Activated T-helper 17 cell treated with anti-CD3 and anti-CD28 coated beads, Interleukin-2, amount 50 U/mL, for 72 hours (primary cell): ENCODE measurements around the gene ZNF444. TPM values are rescaled to one million over a fixed set of nuclear protein-coding genes. Genes with fewer than 3 reads are reported as not detected.
"Not testable (repeated sequence)": the region's sequence is repeated elsewhere in the genome, so short reads cannot be mapped to it uniquely, and the experiment has no call there.

Experiments
- ATAC-seq: fragments of 150-1000 bp; cut with Tn5 transposase; replicated peaks from 2 replicates; pipeline ENCODE4 v1.10.0; 2021; ENCODE audit warnings: mild to moderate bottlenecking, moderate library complexity
- H3K27ac Mint-ChIP-seq: one replicate; pipeline ENCODE4 v1.8.0; 2022; ENCODE audit warnings: mixed read lengths
- H3K27me3 Mint-ChIP-seq: one replicate; pipeline ENCODE4 v1.8.0; 2022; ENCODE audit warnings: mixed read lengths
- H3K36me3 Mint-ChIP-seq: one replicate; pipeline ENCODE4 v1.8.0; 2022; ENCODE audit warnings: low read depth, mild to moderate bottlenecking, mixed read lengths
- H3K4me1 Mint-ChIP-seq: one replicate; pipeline ENCODE4 v1.8.0; 2022; ENCODE audit warnings: mixed read lengths
- H3K4me3 Mint-ChIP-seq: one replicate; pipeline ENCODE4 v1.8.0; 2022; ENCODE audit warnings: mild to moderate bottlenecking, mixed read lengths
- H3K9me3 Mint-ChIP-seq: one replicate; pipeline ENCODE4 v1.8.0; 2022; ENCODE audit warnings: mixed read lengths
- total RNA-seq, 2 donors: library from RNA; stranded (reverse); gene quantifications; one replicate each; pipeline ENCODE4 v1.2.3, GENCODE V29; 2022

ZNF444 gene
- total RNA-seq, 2 donors from 2014 or later: 22.8 to 29.2 TPM

DNA sequence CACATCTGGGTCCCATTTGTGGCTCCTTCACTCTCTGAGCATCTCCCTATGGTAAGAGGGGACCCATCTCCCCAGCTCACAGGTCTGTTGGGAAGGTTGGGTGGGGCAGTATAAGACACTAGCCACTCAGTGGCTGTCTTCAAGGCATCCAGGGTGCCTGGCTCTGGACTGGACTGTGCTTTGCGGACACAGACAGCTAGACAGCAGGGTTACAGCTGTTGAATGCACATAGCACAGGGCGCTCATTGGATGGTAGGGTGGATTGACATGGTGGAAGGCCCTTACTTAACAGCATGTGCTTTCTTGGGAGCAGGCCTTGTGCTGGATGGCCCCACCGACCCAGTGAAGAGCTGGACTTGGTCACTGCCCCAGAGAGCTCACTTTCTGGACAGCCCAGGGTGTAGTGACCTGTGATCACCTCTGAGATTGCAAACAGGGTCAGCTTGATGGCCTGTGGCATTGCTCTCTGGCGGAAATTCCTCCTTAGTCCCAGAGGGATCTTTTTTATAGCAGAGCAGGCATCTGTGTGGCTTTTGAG lies 1.9 kb downstream of the ZNF444 start:
- Mint-ChIP-seq H3K4me1 (peaks cover 21% of the 10 kb centered on the region), H3K4me3 (peak overlapping the region; percentile 98), H3K27ac (peak overlapping the region; percentile 52), H3K36me3 (peaks cover 17% of the 10 kb centered on the region), H3K27me3 (no peaks in the 10 kb centered on the region), H3K9me3 (no peaks in the 10 kb centered on the region)
- ATAC-seq: no peak

DNA sequence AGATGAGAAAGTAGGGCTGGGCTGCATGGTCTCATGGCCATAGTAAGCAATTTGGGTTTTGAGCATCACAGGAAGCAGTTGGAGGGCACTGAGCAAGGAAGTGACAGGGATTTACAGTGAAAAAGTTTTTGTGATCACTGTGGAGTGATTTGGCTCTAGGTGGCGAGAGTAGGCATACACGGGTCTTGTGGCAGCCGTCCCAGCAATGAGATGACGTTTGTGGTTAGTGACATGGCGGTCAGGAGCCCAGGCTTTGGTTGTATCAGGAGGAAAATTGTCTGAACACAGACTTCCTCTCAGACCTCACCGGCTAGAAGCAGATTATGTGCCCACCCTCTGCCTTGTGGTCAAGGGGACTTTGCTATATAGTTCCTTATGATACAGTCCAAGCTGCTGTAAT lies 3.3 kb downstream of the ZNF444 start:
- Mint-ChIP-seq H3K4me1 (peaks cover 21% of the 10 kb centered on the region), H3K27ac (peak overlapping the region; percentile 52), H3K36me3 (peaks cover 26% of the 10 kb centered on the region), H3K27me3 (no peaks in the 10 kb centered on the region), H3K4me3 (no peak overlapping the region), H3K9me3 (no peaks in the 10 kb centered on the region)
- ATAC-seq: no peak

DNA sequence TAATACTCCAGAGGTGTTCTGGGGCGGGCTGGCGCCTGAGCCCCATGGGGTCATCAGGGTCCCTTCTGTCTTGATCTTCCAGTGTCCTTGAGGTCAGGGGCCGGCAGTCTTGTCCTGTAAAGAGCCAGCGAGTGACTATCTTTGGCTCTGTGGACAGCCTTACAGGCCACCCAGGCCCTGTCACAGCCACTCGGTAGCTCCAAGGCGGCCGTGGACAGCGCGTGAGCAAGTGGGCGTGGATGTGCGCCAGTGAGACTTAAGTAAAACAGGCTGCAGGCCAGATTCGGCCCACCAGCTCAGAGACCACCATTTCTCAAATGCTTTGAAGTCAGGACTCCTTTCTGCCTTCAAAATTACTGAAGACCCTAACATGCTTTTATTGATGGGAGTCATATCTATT lies 3.7 kb downstream of the ZNF444 start:
- no peak for ATAC-seq
- Mint-ChIP-seq H3K27me3 (no peaks in the 10 kb centered on the region), H3K9me3 (no peaks in the 10 kb centered on the region), H3K27ac (no peak overlapping the region), H3K4me1 (peaks cover 20% of the 10 kb centered on the region), H3K36me3 (peaks cover 31% of the 10 kb centered on the region), H3K4me3 (no peak overlapping the region)

DNA sequence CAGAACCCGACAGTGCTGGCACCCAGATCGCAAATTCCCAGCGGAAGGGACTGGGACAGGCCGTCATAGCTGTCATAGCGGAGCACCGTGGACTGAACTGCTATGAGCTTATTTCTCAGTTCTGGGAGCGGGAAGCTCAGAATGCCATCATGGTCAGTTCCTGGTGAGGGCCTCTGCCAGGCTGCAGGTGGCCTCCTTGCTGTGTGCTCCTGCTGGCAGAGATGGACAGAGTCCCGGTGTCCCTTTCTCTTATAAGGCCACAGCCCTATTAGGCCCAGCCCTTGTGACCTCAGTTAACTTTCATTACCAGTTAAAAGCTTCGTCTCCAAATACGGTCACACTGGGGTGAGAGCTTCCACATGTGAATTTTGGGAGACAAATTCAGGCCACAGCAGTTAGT lies 4.6 kb downstream of the ZNF444 start:
- no peak overlapping the region for H3K27ac Mint-ChIP-seq
- H3K9me3 Mint-ChIP-seq: no peaks in the 10 kb centered on the region
- H3K4me1 Mint-ChIP-seq: peaks cover 18% of the 10 kb centered on the region
- no peak overlapping the region for H3K4me3 Mint-ChIP-seq
- H3K27me3 Mint-ChIP-seq: no peaks in the 10 kb centered on the region
- peaks cover 37% of the 10 kb centered on the region for H3K36me3 Mint-ChIP-seq
- ATAC-seq: no peak

DNA sequence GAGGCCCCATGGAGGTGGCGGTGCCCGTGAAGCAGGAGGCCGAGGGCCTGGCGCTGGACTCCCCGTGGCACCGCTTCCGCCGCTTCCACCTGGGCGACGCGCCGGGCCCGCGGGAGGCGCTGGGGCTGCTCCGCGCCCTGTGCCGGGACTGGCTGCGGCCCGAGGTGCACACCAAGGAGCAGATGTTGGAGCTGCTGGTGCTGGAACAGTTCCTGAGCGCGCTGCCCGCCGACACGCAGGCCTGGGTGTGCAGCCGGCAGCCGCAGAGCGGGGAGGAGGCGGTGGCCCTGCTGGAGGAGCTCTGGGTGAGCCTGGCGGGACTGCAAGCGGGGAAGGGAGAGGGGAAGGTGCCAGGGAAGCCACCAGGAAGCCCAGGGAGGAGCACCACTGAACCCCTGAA lies 5.8 kb downstream of the ZNF444 start:
- no peak for ATAC-seq
- Mint-ChIP-seq H3K27me3 (no peaks in the 10 kb centered on the region), H3K27ac (no peak overlapping the region), H3K4me3 (no peak overlapping the region), H3K4me1 (peaks cover 17% of the 10 kb centered on the region), H3K36me3 (peaks cover 34% of the 10 kb centered on the region), H3K9me3 (no peaks in the 10 kb centered on the region)

DNA sequence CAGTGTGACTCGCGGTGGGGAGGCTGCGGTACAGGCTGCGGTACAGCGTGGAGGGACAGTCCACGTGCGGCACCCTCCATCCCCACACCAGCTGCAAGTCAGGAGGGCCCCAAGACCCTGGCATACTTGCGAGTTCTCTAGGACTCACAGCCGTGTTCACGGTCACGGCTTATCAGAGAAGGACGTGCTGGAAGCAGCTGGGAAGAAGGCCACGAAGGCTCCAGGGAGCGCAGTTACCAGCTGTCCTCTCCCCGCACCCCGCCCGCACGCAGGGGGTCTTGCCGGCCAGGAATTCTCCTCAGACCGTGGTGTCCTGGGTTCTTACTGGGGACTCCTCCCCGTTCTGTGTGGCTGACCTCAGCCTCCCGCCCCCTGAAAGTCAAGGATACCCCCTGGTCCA lies 6.2 kb downstream of the ZNF444 start:
- no peak for ATAC-seq

DNA sequence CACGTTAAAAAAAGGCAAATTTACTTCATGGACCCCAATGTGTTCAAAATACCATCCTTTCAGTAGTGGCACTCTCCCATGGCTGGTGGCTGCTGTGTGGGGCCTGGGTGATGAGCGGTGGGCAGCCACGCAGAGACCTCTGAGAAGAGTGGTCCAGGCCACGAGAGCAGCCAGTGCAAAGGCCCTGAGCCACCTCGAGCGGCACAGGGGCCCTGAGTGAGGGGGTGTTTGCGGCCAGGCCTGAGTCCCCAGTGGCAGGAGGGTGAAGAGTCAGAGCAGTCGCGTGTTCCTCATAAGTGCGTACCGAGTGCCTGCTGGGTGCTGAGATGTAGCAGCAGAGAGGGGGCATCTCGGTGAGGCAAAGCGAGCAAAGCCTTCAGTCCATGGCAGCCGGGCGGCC lies 7.0 kb downstream of the ZNF444 start:
- Mint-ChIP-seq H3K4me3 (no peak overlapping the region), H3K27ac (no peak overlapping the region), H3K4me1 (peaks cover 15% of the 10 kb centered on the region), H3K36me3 (peaks cover 41% of the 10 kb centered on the region), H3K9me3 (no peaks in the 10 kb centered on the region), H3K27me3 (no peaks in the 10 kb centered on the region)
- no peak for ATAC-seq

More for the DNA sequence above, 6.2 kb downstream of the ZNF444 start:
- Mint-ChIP-seq H3K27me3 (no peaks in the 10 kb centered on the region), H3K4me1 (peaks cover 14% of the 10 kb centered on the region), H3K27ac (no peak overlapping the region), H3K4me3 (no peak overlapping the region), H3K9me3 (no peaks in the 10 kb centered on the region), H3K36me3 (peaks cover 34% of the 10 kb centered on the region)

DNA sequence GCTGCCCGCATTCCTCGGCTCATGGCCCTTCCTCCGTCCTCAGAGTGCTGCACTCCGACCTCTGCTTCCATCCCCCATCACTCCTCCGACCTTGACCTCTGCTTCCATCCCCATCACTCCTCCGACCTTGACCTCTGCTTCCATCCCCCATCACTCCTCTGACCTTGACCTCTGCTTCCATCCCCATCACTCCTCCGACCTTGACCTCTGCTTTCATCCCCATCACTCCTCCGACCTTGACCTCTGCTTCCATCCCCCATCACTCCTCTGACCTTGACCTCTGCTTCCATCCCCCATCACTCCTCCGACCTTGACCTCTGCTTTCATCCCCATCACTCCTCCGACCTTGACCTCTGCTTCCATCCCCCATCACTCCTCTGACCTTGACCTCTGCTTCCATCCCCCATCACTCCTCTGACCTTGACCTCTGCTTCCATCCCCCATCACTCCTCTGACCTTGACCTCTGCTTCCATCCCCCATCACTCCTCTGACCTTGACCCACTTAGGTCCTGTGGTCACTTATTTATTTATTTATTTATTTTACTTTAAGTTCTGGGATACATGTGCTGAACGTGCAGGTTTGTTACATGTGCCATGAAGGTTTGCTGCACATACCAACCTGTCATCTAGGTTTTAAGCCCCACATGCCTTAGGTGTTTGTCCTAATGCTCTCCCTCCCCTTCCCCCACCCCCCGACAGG lies 8.0 kb downstream of the ZNF444 start:
- H3K4me3 Mint-ChIP-seq: not testable (repeated sequence)

DNA sequence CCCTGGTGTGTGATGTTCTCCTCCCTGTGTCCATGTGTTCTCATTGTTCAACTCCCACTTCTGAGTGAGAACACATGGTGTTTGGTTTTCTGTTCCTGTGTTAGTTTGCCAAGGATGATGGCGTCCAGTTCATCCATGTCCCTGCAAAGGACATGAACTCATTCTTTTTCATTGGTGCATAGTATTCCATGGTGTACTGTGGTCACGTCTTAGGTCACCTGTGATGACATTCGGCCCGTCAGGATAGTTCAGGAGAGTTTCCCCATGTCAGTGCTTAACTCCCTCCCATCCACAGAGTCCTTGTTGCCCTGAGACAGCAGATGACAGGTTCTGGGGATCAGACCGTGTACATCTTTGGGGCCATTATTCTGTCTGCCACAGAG lies 8.6 kb downstream of the ZNF444 start:
- ATAC-seq: no peak

More for the DNA sequence above, 8.0 kb downstream of the ZNF444 start:
- not testable (repeated sequence) for H3K27ac Mint-ChIP-seq, ATAC-seq, H3K9me3 Mint-ChIP-seq, H3K27me3 Mint-ChIP-seq
- peaks cover 51% of the 10 kb centered on the region for H3K36me3 Mint-ChIP-seq
- H3K4me1 Mint-ChIP-seq: peaks cover 16% of the 10 kb centered on the region

DNA sequence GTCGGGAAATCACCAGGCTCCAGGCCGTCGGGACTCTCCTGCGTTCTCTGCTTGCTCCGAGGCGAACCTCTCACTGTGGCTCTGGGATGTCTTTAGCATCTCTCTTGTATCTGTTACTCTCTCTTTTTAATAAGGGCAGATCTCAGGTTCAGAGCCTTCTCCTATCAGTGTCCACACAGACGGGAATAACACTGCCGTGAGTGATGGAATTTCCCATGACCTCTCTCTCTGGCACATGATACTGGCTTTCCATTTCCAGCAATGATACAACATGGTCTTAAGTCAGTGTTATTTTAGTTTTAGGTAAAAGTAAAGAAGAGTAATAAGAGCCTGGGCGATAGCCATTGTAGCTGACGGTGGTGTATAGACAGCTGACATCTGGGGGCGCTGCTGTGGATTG lies 9.3 kb downstream of the ZNF444 start:
- no peaks in the 10 kb centered on the region for H3K9me3 Mint-ChIP-seq
- H3K4me1 Mint-ChIP-seq: peaks cover 12% of the 10 kb centered on the region
- no peak overlapping the region for H3K27ac Mint-ChIP-seq
- no peaks in the 10 kb centered on the region for H3K27me3 Mint-ChIP-seq
- ATAC-seq: no peak
- no peak overlapping the region for H3K4me3 Mint-ChIP-seq
- H3K36me3 Mint-ChIP-seq: peaks cover 59% of the 10 kb centered on the region

More for the DNA sequence above, 8.6 kb downstream of the ZNF444 start:
- Mint-ChIP-seq H3K9me3 (no peaks in the 10 kb centered on the region), H3K36me3 (peaks cover 52% of the 10 kb centered on the region), H3K27me3 (no peaks in the 10 kb centered on the region), H3K4me1 (peaks cover 12% of the 10 kb centered on the region), H3K4me3 (no peak overlapping the region), H3K27ac (no peak overlapping the region)

DNA sequence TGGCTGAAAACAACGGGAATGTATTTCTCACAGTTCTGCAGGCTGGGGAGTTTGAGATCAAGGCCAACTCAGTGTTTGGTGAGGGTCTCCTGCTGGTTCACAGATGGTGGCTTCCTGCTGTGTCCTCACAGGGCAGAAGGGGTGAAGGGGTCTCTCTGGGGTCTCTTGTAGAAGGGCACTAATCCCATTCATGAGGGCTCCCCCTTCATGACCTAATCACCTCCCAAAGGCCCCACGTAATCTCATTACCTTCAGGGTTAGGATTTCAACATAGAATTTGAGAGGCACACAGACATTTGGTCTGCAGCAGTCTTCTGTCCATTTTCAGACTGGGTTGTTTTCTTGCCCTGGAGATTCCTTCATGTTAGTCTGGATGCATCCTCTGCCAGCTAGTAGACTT lies 11.6 kb downstream of the ZNF444 start:
- Mint-ChIP-seq H3K4me3 (no peak overlapping the region), H3K36me3 (peaks cover 72% of the 10 kb centered on the region), H3K9me3 (no peaks in the 10 kb centered on the region), H3K4me1 (peaks cover 12% of the 10 kb centered on the region), H3K27me3 (no peaks in the 10 kb centered on the region), H3K27ac (no peak overlapping the region)
- ATAC-seq: no peak

DNA sequence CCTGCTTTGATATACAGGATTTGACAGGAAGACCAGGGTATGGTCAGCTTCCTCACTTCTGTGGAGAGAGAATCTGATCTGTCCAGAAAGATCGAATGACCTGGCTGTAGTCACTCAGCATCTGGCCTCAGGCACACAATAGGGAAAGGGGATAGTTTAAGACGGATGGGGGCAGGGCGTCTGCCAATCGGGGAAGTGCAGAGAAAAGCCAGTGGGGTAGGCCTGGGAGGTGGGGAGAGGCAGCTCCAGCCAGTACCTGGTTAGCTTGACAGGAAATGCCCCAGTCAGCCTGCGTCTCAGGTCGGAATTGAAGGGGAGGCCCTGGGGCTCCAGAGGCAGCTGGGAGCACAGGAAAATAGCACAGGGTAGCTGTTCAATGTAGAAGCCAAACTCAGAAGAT lies 12.4 kb downstream of the ZNF444 start:
- H3K27ac Mint-ChIP-seq: peak overlapping the region; percentile 74
- H3K4me3 Mint-ChIP-seq: no peak overlapping the region
- no peaks in the 10 kb centered on the region for H3K9me3 Mint-ChIP-seq
- H3K36me3 Mint-ChIP-seq: peaks cover 72% of the 10 kb centered on the region
- H3K4me1 Mint-ChIP-seq: peaks cover 12% of the 10 kb centered on the region
- no peaks in the 10 kb centered on the region for H3K27me3 Mint-ChIP-seq
- ATAC-seq: no peak

DNA sequence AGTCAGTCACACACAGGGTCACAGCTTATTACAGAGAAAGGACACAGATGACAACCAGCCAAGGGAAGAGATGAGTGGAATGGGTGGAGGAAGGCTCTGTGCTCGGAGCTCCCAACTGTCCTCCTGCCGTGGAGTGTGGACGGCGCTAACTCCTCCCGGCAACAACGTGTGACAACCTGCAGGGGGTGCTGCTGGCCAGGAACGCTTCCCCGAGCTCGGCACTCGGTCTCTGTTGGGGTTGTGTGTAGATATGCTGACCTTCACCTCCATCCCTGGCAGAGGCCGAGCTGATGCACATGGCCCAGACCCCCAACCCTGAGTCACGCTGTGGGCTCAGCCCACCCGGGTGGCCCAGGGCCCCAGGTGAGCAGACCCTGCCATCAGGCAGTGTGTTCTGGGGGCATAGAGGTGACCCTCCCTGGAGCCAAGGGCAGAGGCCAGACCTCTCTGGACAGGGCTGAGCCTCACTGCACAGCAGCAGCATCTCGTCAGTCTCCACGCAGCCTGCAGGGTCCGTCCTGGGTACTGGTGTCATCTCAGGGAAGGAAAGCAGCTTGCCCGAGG lies 14.1 kb downstream of the ZNF444 start:
- ATAC-seq: peak; percentile 19
- H3K9me3 Mint-ChIP-seq: no peaks in the 10 kb centered on the region
- H3K4me1 Mint-ChIP-seq: peaks cover 19% of the 10 kb centered on the region
- no peak overlapping the region for H3K4me3 Mint-ChIP-seq
- H3K27ac Mint-ChIP-seq: no peak overlapping the region
- H3K27me3 Mint-ChIP-seq: no peaks in the 10 kb centered on the region
- peaks cover 73% of the 10 kb centered on the region for H3K36me3 Mint-ChIP-seq

DNA sequence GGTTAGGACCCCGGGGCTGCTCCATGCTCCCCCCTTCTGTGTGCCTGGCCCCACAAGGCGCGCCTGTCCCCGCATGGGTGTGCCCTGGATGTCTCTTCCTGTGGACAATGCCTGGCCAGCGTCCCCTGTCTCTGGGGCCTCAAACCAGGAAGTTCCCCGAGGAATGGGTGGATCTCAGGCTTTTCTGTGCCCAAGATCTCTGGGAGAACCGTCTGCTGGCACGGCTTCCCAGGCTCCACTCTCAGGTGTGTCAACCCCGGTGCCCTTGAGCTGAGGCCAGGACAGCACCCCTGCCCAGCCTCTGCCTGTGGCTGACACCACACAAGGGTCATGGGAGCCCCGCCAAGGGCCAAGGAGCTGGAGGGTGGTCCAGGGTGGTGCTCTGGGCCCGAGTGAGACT lies 15.7 kb downstream of the ZNF444 start:
- no peak overlapping the region for H3K27ac Mint-ChIP-seq
- H3K4me1 Mint-ChIP-seq: peaks cover 17% of the 10 kb centered on the region
- no peaks in the 10 kb centered on the region for H3K27me3 Mint-ChIP-seq
- H3K4me3 Mint-ChIP-seq: no peak overlapping the region
- no peak for ATAC-seq
- no peaks in the 10 kb centered on the region for H3K9me3 Mint-ChIP-seq
- peaks cover 76% of the 10 kb centered on the region for H3K36me3 Mint-ChIP-seq

DNA sequence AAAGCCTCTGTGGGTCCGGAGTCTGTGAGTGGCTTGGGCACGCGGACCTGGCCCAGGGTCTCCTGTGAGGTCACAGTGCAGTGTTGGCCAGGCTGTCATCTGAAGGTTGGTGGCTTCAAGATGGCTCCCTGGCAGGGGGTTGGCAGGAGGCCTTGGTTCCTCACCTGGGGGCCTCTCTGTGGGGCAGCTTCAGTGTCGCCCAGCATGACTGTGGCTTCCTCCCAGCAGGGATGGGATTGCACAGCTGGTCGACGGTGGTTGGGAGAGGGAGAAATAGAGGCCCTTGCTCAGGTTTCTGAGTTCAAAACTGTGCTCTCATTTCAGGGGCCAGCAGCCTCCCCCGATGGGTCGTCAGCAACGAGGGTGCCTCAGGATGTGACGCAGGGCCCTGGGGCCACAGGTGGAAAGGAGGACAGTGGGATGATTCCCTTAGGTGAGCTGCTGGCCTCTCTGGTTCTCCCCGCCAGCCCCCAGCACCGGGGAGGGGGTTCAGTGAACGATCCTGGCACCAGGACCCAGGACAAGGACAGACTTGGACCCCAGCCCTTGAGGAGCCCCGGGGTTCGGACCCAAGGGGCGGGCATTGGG lies 17.2 kb downstream of the ZNF444 start:
- H3K4me1 Mint-ChIP-seq: peaks cover 19% of the 10 kb centered on the region
- H3K4me3 Mint-ChIP-seq: no peak overlapping the region
- peaks cover 67% of the 10 kb centered on the region for H3K36me3 Mint-ChIP-seq
- ATAC-seq: no peak
- H3K9me3 Mint-ChIP-seq: no peaks in the 10 kb centered on the region
- H3K27me3 Mint-ChIP-seq: no peaks in the 10 kb centered on the region
- H3K27ac Mint-ChIP-seq: no peak overlapping the region
